Endothelial cell of umbilical vein (primary cell): ENCODE results near the gene TMEM135. TPM values are rescaled to one million over a fixed set of nuclear protein-coding genes. Genes with fewer than 3 reads are reported as not detected.
A peak's percentile ranks its signal among the peaks of the same experiment; 100 is the strongest.

ENCODE experiments used
- BruUV-seq: library from RNA; stranded (reverse); fragments of 400-500 nt; replicated peaks from 2 replicates; lab custom pipeline; 2021; lab: Mats Ljungman, UMichigan
- CTCF ChIA-PET: fragments of 300-600, 350-600 bp; sonication (Branson Sonifier 250); formaldehyde crosslinking; loops from one replicate; lab custom pipeline; 2021; ENCODE audit warnings: antibody characterized with exemption, inconsistent platforms; lab: Charles Lee
- POLR2A ChIA-PET: fragments of 300-600, 350-600 bp; sonication (Branson Sonifier 250); formaldehyde crosslinking; loops from one replicate; lab custom pipeline; 2021; ENCODE audit warnings: antibody characterized with exemption, inconsistent platforms; lab: Charles Lee
- DNase-seq: peaks from one replicate; pipeline ENCODE4 v3.0.0-alpha.2; 2011; ENCODE audit warnings: low read depth, low spot score
- FAIRE-seq: peaks from 2 replicates; lab custom pipeline; 2011; peaks lifted over from hg19 to GRCh38; lab: Jason Lieb, UNC
- H2AFZ ChIP-seq: 2 replicates; pipeline ENCODE4 v1.6.0; 2012; ENCODE audit warnings: low read depth, low read length, control low read depth, inconsistent platforms
- H3K27ac ChIP-seq: 2 replicates; pipeline ENCODE4 v1.5.1; 2011; ENCODE audit warnings: low read depth, mild to moderate bottlenecking, control low read depth, low read length, moderate library complexity; ENCODE audit not compliant: insufficient read depth
- H3K27me3 ChIP-seq, 2 experiments: 2 replicates each; pipeline versions ENCODE4 v1.6.0 to v1.6.1; 2011; ENCODE audit warnings: low read length in 2 of 2, mixed read lengths in 1 of 2; ENCODE audit not compliant: control insufficient read depth in 2 of 2, insufficient read depth in 2 of 2
- H3K36me3 ChIP-seq, 2 experiments: 2 replicates in 1 of 2; 3 replicates in 1 of 2; pipeline ENCODE4 v1.5.1; 2011; ENCODE audit warnings: low read length in 2 of 2, mild to moderate bottlenecking in 1 of 2, moderate library complexity in 1 of 2; ENCODE audit not compliant: control insufficient read depth in 2 of 2, insufficient read depth in 2 of 2; ENCODE audit errors: extremely low read depth in 1 of 2
- H3K4me1 ChIP-seq: 3 replicates; pipeline ENCODE4 v1.5.1; 2011; ENCODE audit warnings: mild to moderate bottlenecking, low read length; ENCODE audit not compliant: control insufficient read depth, insufficient read depth; ENCODE audit errors: extremely low read depth
- H3K4me2 ChIP-seq: 2 replicates; pipeline ENCODE4 v1.6.1; 2011; ENCODE audit warnings: low read length, control low read depth, mixed read lengths; ENCODE audit not compliant: insufficient read depth
- H3K4me3 ChIP-seq, 3 experiments: fragments of 200-600 bp in 1 of 3; sonication (generic), shearing (Covaris generic) in 1 of 3; replicated peaks in 1 of 3; 2 replicates each; pipeline ENCODE4 v1.5.1; 2011 to 2016; ENCODE audit warnings: control low read depth in 3 of 3, low read length in 3 of 3, mild to moderate bottlenecking in 2 of 3, inconsistent platforms in 1 of 3, low read depth in 1 of 3, moderate library complexity in 1 of 3; ENCODE audit not compliant: insufficient read depth in 1 of 3
- H3K79me2 ChIP-seq: 2 replicates; pipeline ENCODE4 v1.6.0; 2012; ENCODE audit warnings: low read length, inconsistent platforms; ENCODE audit not compliant: control insufficient read depth, insufficient read depth
- H3K9ac ChIP-seq: replicated peaks from 2 replicates; pipeline ENCODE3; 2011; ENCODE audit warnings: low read length, control low read depth; ENCODE audit not compliant: insufficient read depth; ENCODE audit errors: extremely low read depth
- H3K9me1 ChIP-seq: replicated peaks from 3 replicates; pipeline ENCODE4 v1.6.0; 2011; ENCODE audit warnings: mild to moderate bottlenecking, low read length; ENCODE audit not compliant: control insufficient read depth, insufficient read depth; ENCODE audit errors: extremely low read depth
- H3K9me3 ChIP-seq: replicated peaks from 2 replicates; pipeline ENCODE4 v1.5.1; 2012; ENCODE audit warnings: low read length, inconsistent platforms; ENCODE audit not compliant: control insufficient read depth, insufficient read depth
- H4K20me1 ChIP-seq: replicated peaks from 2 replicates; pipeline ENCODE3; 2011; ENCODE audit warnings: mild to moderate bottlenecking, low read length; ENCODE audit not compliant: control insufficient read depth, insufficient read depth; ENCODE audit errors: extremely low read depth
- EZH2 ChIP-seq: IDR thresholded peaks from 2 replicates; pipeline ENCODE4 v1.6.1; 2012; ENCODE audit warnings: borderline replicate concordance, low read depth, mild to moderate bottlenecking, moderate library complexity, low read length, inconsistent platforms; ENCODE audit not compliant: severe bottlenecking
- FOS ChIP-seq: IDR thresholded peaks from 2 replicates; pipeline ENCODE4 v1.6.1; 2011; ENCODE audit warnings: mild to moderate bottlenecking, low read length, moderate library complexity, borderline replicate concordance; ENCODE audit not compliant: insufficient read depth
- JUN ChIP-seq: IDR thresholded peaks from 2 replicates; pipeline ENCODE4 v1.6.1; 2011; ENCODE audit warnings: borderline replicate concordance, low read depth; ENCODE audit not compliant: insufficient read length, insufficient read depth
- MYC ChIP-seq: IDR thresholded peaks from one replicate; pipeline ENCODE4 v1.6.1; 2011; ENCODE audit warnings: mild to moderate bottlenecking, low read depth, low read length
- POLR2A ChIP-seq: IDR thresholded peaks from 2 replicates; pipeline ENCODE4 v1.6.1; 2012; ENCODE audit warnings: low read depth, mild to moderate bottlenecking, control low read depth, low read length
- POLR2AphosphoS5 ChIP-seq: IDR thresholded peaks from 2 replicates; pipeline ENCODE4 v1.6.1; 2012; ENCODE audit warnings: low read depth, mild to moderate bottlenecking, control low read depth, low read length, moderate library complexity; ENCODE audit not compliant: insufficient read depth
- dilution Hi-C: fragments of 300-500 bp; cut with MboI; formaldehyde crosslinking; loops from one replicate; pipeline ENCODE4 v1.15.0; 2019; ENCODE audit warnings: low sequenced_read_pairs; ENCODE audit not compliant: extremely low pct_ligation_motif_present
- intact Hi-C: fragments of 100-400 bp; cut with micrococcal nuclease; formaldehyde crosslinking; loops from one replicate; pipeline ENCODE4 v1.10.0; 2022
- polyA plus RNA-seq, 4 experiments: library from polyadenylated mRNA; depleted of rRNA in 3 of 4; stranded (reverse) in 3 of 4; unstranded in 1 of 4; fragments of >200 nt; gene quantifications; 2 replicates each; pipeline versions ENCODE4 v1.2.1 to v1.2.3, GENCODE V29; 2011 to 2012; ENCODE audit warnings: missing spikeins in 1 of 4
- total RNA-seq: library from RNA; stranded (reverse); gene quantifications from 2 replicates; pipeline ENCODE4 v1.2.3, GENCODE V29; 2021
- TF ChIP-seq, protein P1 (sequence below): IDR thresholded peaks from 2 replicates; pipeline ENCODE4 v1.6.1; 2011; ENCODE audit not compliant: insufficient read depth, insufficient read length
- TF ChIP-seq, protein P2 (sequence below), 2 donors: IDR thresholded peaks; 1 replicate in 1 of 2; 2 replicates in 1 of 2; pipeline ENCODE4 v1.5.1; 2011; ENCODE audit warnings: low read length in 2 of 2, mild to moderate bottlenecking in 2 of 2, moderate library complexity in 2 of 2, control low read depth in 1 of 2, inconsistent platforms in 1 of 2, low read depth in 1 of 2; ENCODE audit not compliant: insufficient read depth in 1 of 2; ENCODE audit errors: extremely low read depth in 1 of 2

Gene TMEM135
- total and polyA plus RNA-seq, 2 donors (not counting 3 experiments of a cell fraction or from before 2014, with no cell fraction given), result 12.3 to 33.2 TPM

DNA sequence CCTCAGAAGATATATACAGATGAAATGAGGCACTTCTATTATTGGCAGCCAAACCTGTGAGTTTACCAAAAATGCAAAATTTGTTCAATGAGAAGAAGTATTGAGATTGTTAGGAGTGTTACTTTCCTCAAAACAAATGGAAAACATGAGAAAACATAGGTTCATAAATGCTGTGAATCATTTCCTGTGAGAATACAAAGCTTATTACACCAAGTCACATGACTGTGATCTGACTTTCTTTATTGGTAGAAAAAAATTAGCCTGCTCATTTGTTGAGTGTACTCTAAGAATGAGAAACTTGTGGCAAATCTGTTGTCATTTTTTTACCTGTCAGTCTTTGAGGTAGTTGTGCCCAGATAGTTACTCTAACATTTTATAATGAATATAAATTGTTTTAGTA lies 215.1 kb downstream of the TMEM135 start:
- DNase-seq (no peak), FAIRE-seq (peak; percentile 48)
- H3K4me2 ChIP-seq, result no peak overlapping the region
- no peak overlapping the region for H2AFZ ChIP-seq
- H3K27me3 ChIP-seq, result no peaks in the 10 kb centered on the region
- dilution Hi-C loops, result no loop called here
- H3K27ac ChIP-seq, result no peak overlapping the region
- CTCF ChIA-PET, result no interaction called here
- intact Hi-C loops, result no loop called here
- TF ChIP-seq FOS (peak; percentile 18), JUN (peak; percentile 63), POLR2A (no peak)
- POLR2A ChIA-PET, result interaction anchor here (0.7 kb wide), 1 partner anchor 139 kb away, joined by 4 read pairs; no protein-coding TSS in a partner anchor
- peaks cover 5% of the 10 kb centered on the region for H3K4me1 ChIP-seq
- H3K9ac ChIP-seq, result no peak overlapping the region
- H3K36me3 ChIP-seq, result no peaks in the 10 kb centered on the region
- no TSS peak for BruUV-seq
- peaks cover 3% of the 10 kb centered on the region for H3K9me1 ChIP-seq
- no peaks in the 10 kb centered on the region for H3K79me2 ChIP-seq
- no peaks in the 10 kb centered on the region for H4K20me1 ChIP-seq
- H3K9me3 ChIP-seq, result no peaks in the 10 kb centered on the region
- no peak overlapping the region for H3K4me3 ChIP-seq

DNA sequence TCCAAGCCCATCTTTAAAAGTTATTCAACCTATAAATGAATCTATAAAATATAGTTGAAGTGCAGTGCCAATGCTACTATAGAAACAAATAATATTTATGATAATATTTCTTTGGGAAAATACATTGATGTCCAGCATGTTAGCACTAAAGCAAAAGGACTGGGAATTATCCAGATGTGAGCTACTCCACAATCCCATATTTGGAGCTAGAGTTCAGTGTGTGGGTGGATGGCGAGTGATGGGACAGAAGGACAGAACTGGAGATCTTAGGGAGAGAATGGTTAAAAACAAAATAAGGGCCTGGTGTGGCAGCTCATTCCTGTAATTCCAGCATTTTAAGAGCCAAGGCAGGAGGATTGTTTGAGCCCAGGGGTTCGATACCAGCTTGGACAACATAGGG lies 216.8 kb downstream of the TMEM135 start:
- no peaks in the 10 kb centered on the region for H3K36me3 ChIP-seq
- H2AFZ ChIP-seq, result no peak overlapping the region
- FAIRE-seq (no peak), DNase-seq (no peak)
- H3K27me3 ChIP-seq, result no peaks in the 10 kb centered on the region
- intact Hi-C loops, result no loop called here
- no TSS peak for BruUV-seq
- TF ChIP-seq FOS (no peak), MYC (no peak), JUN (no peak), POLR2AphosphoS5 (no peak), EZH2 (no peak), POLR2A (no peak)
- TF ChIP-seq, protein P1, sequence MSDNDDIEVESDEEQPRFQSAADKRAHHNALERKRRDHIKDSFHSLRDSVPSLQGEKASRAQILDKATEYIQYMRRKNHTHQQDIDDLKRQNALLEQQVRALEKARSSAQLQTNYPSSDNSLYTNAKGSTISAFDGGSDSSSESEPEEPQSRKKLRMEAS, result no peak
- TF ChIP-seq, protein P2, sequence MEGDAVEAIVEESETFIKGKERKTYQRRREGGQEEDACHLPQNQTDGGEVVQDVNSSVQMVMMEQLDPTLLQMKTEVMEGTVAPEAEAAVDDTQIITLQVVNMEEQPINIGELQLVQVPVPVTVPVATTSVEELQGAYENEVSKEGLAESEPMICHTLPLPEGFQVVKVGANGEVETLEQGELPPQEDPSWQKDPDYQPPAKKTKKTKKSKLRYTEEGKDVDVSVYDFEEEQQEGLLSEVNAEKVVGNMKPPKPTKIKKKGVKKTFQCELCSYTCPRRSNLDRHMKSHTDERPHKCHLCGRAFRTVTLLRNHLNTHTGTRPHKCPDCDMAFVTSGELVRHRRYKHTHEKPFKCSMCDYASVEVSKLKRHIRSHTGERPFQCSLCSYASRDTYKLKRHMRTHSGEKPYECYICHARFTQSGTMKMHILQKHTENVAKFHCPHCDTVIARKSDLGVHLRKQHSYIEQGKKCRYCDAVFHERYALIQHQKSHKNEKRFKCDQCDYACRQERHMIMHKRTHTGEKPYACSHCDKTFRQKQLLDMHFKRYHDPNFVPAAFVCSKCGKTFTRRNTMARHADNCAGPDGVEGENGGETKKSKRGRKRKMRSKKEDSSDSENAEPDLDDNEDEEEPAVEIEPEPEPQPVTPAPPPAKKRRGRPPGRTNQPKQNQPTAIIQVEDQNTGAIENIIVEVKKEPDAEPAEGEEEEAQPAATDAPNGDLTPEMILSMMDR (IDR thresholded peaks at IDR 0.05; ENCODE audit: extremely low read depth in 1 of 2, insufficient read depth in 1 of 2, low read depth in 1 of 2, low read length in 2 of 2), result no peak
- H3K9me1 ChIP-seq, result peaks cover 3% of the 10 kb centered on the region
- H3K9ac ChIP-seq, result no peak overlapping the region
- no peaks in the 10 kb centered on the region for H4K20me1 ChIP-seq
- no peaks in the 10 kb centered on the region for H3K9me3 ChIP-seq
- no peak overlapping the region for H3K4me3 ChIP-seq
- ChIA-PET CTCF (interaction anchor here (1.1 to 1.2 kb wide), 2 partner anchors 10 to 315 kb away, joined by 3 to 4 read pairs; no protein-coding TSS in a partner anchor), POLR2A (no interaction called here)
- H3K27ac ChIP-seq, result no peak overlapping the region
- H3K4me2 ChIP-seq, result no peak overlapping the region
- H3K79me2 ChIP-seq, result no peaks in the 10 kb centered on the region
- peaks cover 5% of the 10 kb centered on the region for H3K4me1 ChIP-seq
- dilution Hi-C loops, result no loop called here
